ENCODE results near the gene ATG101. TPM values are rescaled to one million over a fixed set of nuclear protein-coding genes. Genes with fewer than 3 reads are reported as not detected.
A peak's percentile ranks its signal among the peaks of the same experiment; 100 is the strongest.

ATG101 gene
- total and polyA plus RNA-seq, 3 donors from 2014 or later: 52.6 to 64.5 (median 64.5) TPM

GRCh38 chr12:52023976-52024688 is 45.6 kb upstream of the ATG101 start:
- no peaks in the 10 kb centered on the region for H3K9me3 ChIP-seq
- H3K4me3 ChIP-seq: peak overlapping the region; percentile 53 to 64
- H3K36me3 ChIP-seq (ENCODE audit: low read depth, missing control alignments): no peaks in the 10 kb centered on the region
- intact Hi-C loops (cut with DNase I; ENCODE audit: low total_unique reads): no loop called here
- no peaks in the 10 kb centered on the region for H3K27me3 ChIP-seq
- peak in 1 of 3 experiments; percentile 17 for TF ChIP-seq CTCF (IDR thresholded peaks at IDR 0.05)
- TF ChIP-seq POLR2A (IDR thresholded peaks at IDR 0.05): no peak
- no peak for DNase-seq
- H3K27ac ChIP-seq: no peak overlapping the region
- H3K4me1 ChIP-seq: peaks cover 24% of the 10 kb centered on the region
- 22 to 26% methylated on average over 20 of the region's 20 CpGs for whole genome bisulfite sequencing, 2 donors

GRCh38 chr12:52024845-52025230 is 44.9 kb upstream of the ATG101 start:
- Histone ChIP-seq H3K27ac (peak overlapping the region; percentile 84 to 91), H3K9me3 (no peaks in the 10 kb centered on the region), H3K36me3 (ENCODE audit: low read depth, missing control alignments) (no peaks in the 10 kb centered on the region), H3K27me3 (no peaks in the 10 kb centered on the region), H3K4me3 (peak overlapping the region in 1 of 2 donors; percentile 14), H3K4me1 (peaks cover 24% of the 10 kb centered on the region)
- intact Hi-C loops (cut with DNase I; ENCODE audit: low total_unique reads): loop anchor here (5.0 kb wide), 1 partner anchor 57 kb away; no protein-coding TSS in a partner anchor
- WGBS, 2 donors: 60% methylated on average over 15 of the region's 15 CpGs
- peak; percentile 51 for DNase-seq
- TF ChIP-seq CTCF (IDR thresholded peaks at IDR 0.05) (no peak), POLR2A (IDR thresholded peaks at IDR 0.05) (no peak)

- Histone ChIP-seq H3K36me3 (ENCODE audit: low read depth, missing control alignments) (no peaks in the 10 kb centered on the region), H3K27ac (peak overlapping the region; percentile 84 to 91), H3K4me1 (peaks cover 21% of the 10 kb centered on the region), H3K27me3 (no peaks in the 10 kb centered on the region), H3K9me3 (no peaks in the 10 kb centered on the region), H3K4me3 (no peak overlapping the region)
- 36 to 56% methylated on average over 5 of the region's 5 CpGs for WGBS, 2 donors
- intact Hi-C loops (cut with DNase I; ENCODE audit: low total_unique reads): loop anchor here (5.0 kb wide), 1 partner anchor 56 kb away; no protein-coding TSS in a partner anchor
- no peak for DNase-seq
- TF ChIP-seq POLR2A (IDR thresholded peaks at IDR 0.05) (no peak), CTCF (IDR thresholded peaks at IDR 0.05) (no peak)
These were observed 43.5 kb upstream of the ATG101 start for GRCh38 chr12:52026263-52026662.

DNA sequence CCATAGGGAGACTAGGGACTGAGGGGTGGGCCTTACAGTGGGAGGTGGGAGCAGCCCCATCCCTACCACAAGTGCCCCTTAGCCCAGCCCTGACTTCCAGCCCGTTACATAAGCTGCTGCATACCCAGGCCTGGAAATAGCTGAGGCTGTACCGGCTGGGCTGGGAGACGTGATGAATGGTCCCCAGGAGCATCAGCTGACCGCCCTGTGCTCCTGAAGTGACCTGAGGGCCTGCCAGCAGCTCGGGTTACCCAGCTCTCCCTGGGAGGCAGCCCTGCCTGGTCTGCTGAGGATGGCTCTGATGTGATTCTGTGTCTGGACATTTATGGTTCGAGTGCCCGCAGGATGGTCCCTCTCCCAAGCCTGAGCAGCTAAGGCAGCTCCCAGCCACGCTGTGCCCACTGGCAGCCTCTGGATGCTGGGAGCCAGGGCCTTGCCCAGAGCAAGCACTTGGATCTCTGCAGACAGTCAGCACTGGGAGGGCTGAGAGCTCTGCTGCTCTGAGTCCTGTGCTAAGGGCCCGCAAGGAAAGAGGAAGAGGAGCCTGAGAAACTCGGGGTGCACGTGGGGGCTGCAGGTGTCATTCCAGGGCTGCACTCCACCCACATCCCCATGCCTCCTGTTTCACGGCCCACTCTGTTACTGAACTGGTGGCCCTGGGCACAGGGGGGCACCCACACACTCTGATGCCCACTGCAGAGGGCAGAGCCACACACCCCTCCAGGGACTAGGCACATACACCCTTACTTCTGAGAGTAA is 42.5 kb upstream of the ATG101 start:
- TF ChIP-seq POLR2A (IDR thresholded peaks at IDR 0.05) (no peak), CTCF (IDR thresholded peaks at IDR 0.05) (no peak)
- DNase-seq: no peak
- Histone ChIP-seq H3K27ac (no peak overlapping the region), H3K4me1 (peaks cover 25% of the 10 kb centered on the region), H3K9me3 (no peaks in the 10 kb centered on the region), H3K27me3 (no peaks in the 10 kb centered on the region), H3K4me3 (no peak overlapping the region), H3K36me3 (ENCODE audit: low read depth, missing control alignments) (no peaks in the 10 kb centered on the region)
- intact Hi-C loops (cut with DNase I; ENCODE audit: low total_unique reads): loop anchor here (5.0 kb wide), 1 partner anchor 55 kb away; no protein-coding TSS in a partner anchor
- 72 to 87% methylated on average over 7 to 12 of the region's 12 CpGs for WGBS, 2 donors
